ENCODE results near the gene KCNK15. TPM values are rescaled to one million over a fixed set of nuclear protein-coding genes. Genes with fewer than 3 reads are reported as not detected.

KCNK15 gene
- total RNA-seq, 1 donor from 2014 or later: 1.5 TPM

DNA sequence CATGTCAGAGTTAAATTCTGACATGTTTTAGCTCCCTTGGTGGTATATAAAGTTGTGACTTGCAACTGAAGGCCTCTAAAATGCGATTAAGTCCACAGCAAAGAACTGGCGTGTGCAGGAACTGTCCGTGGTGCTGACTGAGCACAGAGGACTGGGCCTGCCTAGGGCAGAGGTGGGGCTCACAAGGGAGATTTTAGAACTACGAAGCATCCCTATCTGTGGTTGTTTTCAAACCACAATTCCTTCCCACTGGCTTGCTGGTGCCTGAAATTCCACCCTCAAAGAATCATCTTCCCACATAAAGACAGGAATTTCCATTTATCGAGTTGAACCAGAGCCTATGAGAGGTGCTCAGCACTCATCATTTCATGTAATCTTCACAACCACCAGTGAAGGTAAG, 34.6 kb downstream of the KCNK15 start:
- TF ChIP-seq POLR2AphosphoS5 (IDR thresholded peaks at IDR 0.05; ENCODE audit: insufficient read depth in 1 of 2, low read depth in 1 of 2) (no peak), POLR2A (IDR thresholded peaks at IDR 0.05) (no peak)
- TF ChIP-seq, protein P1, sequence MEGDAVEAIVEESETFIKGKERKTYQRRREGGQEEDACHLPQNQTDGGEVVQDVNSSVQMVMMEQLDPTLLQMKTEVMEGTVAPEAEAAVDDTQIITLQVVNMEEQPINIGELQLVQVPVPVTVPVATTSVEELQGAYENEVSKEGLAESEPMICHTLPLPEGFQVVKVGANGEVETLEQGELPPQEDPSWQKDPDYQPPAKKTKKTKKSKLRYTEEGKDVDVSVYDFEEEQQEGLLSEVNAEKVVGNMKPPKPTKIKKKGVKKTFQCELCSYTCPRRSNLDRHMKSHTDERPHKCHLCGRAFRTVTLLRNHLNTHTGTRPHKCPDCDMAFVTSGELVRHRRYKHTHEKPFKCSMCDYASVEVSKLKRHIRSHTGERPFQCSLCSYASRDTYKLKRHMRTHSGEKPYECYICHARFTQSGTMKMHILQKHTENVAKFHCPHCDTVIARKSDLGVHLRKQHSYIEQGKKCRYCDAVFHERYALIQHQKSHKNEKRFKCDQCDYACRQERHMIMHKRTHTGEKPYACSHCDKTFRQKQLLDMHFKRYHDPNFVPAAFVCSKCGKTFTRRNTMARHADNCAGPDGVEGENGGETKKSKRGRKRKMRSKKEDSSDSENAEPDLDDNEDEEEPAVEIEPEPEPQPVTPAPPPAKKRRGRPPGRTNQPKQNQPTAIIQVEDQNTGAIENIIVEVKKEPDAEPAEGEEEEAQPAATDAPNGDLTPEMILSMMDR (IDR thresholded peaks at IDR 0.05): no peak
- H3K36me3 ChIP-seq: no peaks in the 10 kb centered on the region
- H3K9me3 ChIP-seq: no peaks in the 10 kb centered on the region
- no peaks in the 10 kb centered on the region for H3K4me1 ChIP-seq
- DNase-seq (ENCODE audit: extremely low spot score in 2 of 2): no peak
- H3K27me3 ChIP-seq: no peaks in the 10 kb centered on the region
- intact Hi-C loops (cut with DNase I): no loop called here
- no peak overlapping the region for H3K27ac ChIP-seq
- H3K4me3 ChIP-seq: no peak overlapping the region

GRCh38 chr20:44781118-44781517, 35.5 kb downstream of the KCNK15 start:
- Histone ChIP-seq H3K27ac (no peak overlapping the region), H3K36me3 (no peaks in the 10 kb centered on the region), H3K4me3 (no peak overlapping the region), H3K27me3 (no peaks in the 10 kb centered on the region), H3K9me3 (no peaks in the 10 kb centered on the region), H3K4me1 (no peaks in the 10 kb centered on the region)
- DNase-seq (ENCODE audit: extremely low spot score in 2 of 2): no peak
- no peak for TF ChIP-seq POLR2AphosphoS5 (IDR thresholded peaks at IDR 0.05; ENCODE audit: insufficient read depth in 1 of 2, low read depth in 1 of 2)
- intact Hi-C loops (cut with DNase I): no loop called here

DNA sequence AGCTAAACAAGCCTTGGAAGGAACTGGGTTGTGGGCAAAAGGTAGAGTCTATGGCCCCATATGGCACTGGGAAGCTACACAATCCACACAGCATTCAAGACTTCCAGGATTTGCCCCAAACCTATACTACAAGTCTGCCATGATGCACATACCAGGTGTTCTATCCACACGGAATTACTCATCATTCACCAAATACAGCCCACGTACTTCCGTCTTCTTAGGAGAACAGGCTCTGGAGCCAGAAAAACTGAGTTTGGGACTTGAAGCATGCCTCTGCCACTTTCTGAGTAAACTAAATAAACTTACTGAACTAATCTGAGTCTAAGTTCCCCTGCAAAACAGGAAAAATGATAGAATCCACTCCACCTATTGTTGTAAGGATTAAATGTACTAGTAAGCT, 36.1 kb downstream of the KCNK15 start:
- Histone ChIP-seq H3K36me3 (no peaks in the 10 kb centered on the region), H3K27ac (no peak overlapping the region), H3K4me1 (no peaks in the 10 kb centered on the region)

DNA sequence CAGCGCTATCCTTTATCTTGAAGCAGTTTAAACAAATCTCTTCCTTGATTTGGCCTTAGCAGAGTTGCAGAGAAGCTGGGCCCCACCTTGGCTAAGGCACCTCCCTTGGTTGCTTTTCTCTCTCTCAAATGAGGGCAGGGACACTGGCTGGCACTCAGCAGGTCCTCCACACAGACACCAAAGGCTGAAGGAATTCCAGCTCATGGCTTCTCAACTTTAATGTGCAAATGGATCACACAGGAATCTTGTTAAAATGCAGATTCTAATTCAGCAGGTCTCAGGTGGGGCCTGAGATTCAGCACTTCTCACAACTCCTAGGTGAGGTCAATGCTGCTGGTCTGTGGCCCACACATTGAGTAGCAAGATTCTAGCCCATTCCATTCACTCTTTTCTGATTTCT, 39.0 kb downstream of the KCNK15 start:
- intact Hi-C loops (cut with DNase I): no loop called here
- Histone ChIP-seq H3K27me3 (no peaks in the 10 kb centered on the region), H3K4me1 (no peaks in the 10 kb centered on the region), H3K4me3 (no peak overlapping the region), H3K27ac (no peak overlapping the region), H3K9me3 (no peaks in the 10 kb centered on the region), H3K36me3 (no peaks in the 10 kb centered on the region)
- DNase-seq (ENCODE audit: extremely low spot score in 2 of 2): no peak
- TF ChIP-seq POLR2A (IDR thresholded peaks at IDR 0.05) (no peak), POLR2AphosphoS5 (IDR thresholded peaks at IDR 0.05; ENCODE audit: insufficient read depth in 1 of 2, low read depth in 1 of 2) (no peak)
- TF ChIP-seq, protein P1 (IDR thresholded peaks at IDR 0.05): no peak

More for the DNA sequence above, 36.1 kb downstream of the KCNK15 start:
- TF ChIP-seq, protein P1 (IDR thresholded peaks at IDR 0.05): no peak
- TF ChIP-seq POLR2A (IDR thresholded peaks at IDR 0.05) (no peak), POLR2AphosphoS5 (IDR thresholded peaks at IDR 0.05; ENCODE audit: insufficient read depth in 1 of 2, low read depth in 1 of 2) (no peak)
- intact Hi-C loops (cut with DNase I): no loop called here
- Histone ChIP-seq H3K9me3 (no peaks in the 10 kb centered on the region), H3K27me3 (no peaks in the 10 kb centered on the region), H3K4me3 (no peak overlapping the region)
- DNase-seq (ENCODE audit: extremely low spot score in 2 of 2): no peak

GRCh38 chr20:44785768-44786167, 40.1 kb downstream of the KCNK15 start:
- no peak overlapping the region for H3K27ac ChIP-seq
- no peaks in the 10 kb centered on the region for H3K4me1 ChIP-seq
- no peaks in the 10 kb centered on the region for H3K36me3 ChIP-seq
- H3K27me3 ChIP-seq: no peaks in the 10 kb centered on the region
- no peak for DNase-seq (ENCODE audit: extremely low spot score in 2 of 2)
- TF ChIP-seq POLR2A (IDR thresholded peaks at IDR 0.05) (no peak), POLR2AphosphoS5 (IDR thresholded peaks at IDR 0.05; ENCODE audit: insufficient read depth in 1 of 2, low read depth in 1 of 2) (no peak)
- TF ChIP-seq, protein P1 (IDR thresholded peaks at IDR 0.05): no peak
- H3K9me3 ChIP-seq: no peaks in the 10 kb centered on the region
- intact Hi-C loops (cut with DNase I): no loop called here
- H3K4me3 ChIP-seq: no peak overlapping the region

Measured in vagina (tissue), 2 donors.